Upper lobe of right lung (tissue), 1 donor: ENCODE data around the gene RAB18. TPM values are rescaled to one million over a fixed set of nuclear protein-coding genes. Genes with fewer than 3 reads are reported as not detected.
"Not testable (repeated sequence)": the region's sequence is repeated elsewhere in the genome, so short reads cannot be mapped to it uniquely, and the experiment has no call there.

Experiments used
- ATAC-seq: fragments of 200-7000 bp; cut with Tn5 transposase; one replicate; pipeline ENCODE4 v1.9.1; 2020; ENCODE audit warnings: mild to moderate bottlenecking, moderate library complexity
- DNase-seq: peaks from one replicate; pipeline ENCODE4 v3.0.0-alpha.2; 2020
- H3K27ac ChIP-seq: fragments of 200-600 bp; one replicate; pipeline ENCODE4 v1.8.0; 2022
- H3K27me3 ChIP-seq: fragments of 200-600 bp; one replicate; pipeline ENCODE4 v1.8.0; 2022; ENCODE audit warnings: mild to moderate bottlenecking
- H3K36me3 ChIP-seq: fragments of 200-600 bp; one replicate; pipeline ENCODE4 v1.8.0; 2022
- H3K4me1 ChIP-seq: fragments of 200-600 bp; one replicate; pipeline ENCODE4 v1.8.0; 2022
- H3K4me3 ChIP-seq: fragments of 200-600 bp; one replicate; pipeline ENCODE4 v1.8.0; 2022; ENCODE audit warnings: mild to moderate bottlenecking
- H3K9me3 ChIP-seq: fragments of 200-600 bp; one replicate; pipeline ENCODE4 v1.8.0; 2022
- CTCF ChIP-seq: fragments of 200-600 bp; IDR thresholded peaks from one replicate; pipeline ENCODE4 v1.8.0; 2022; ENCODE audit warnings: antibody characterized with exemption
- intact Hi-C: fragments of 100-400 bp; cut with DNase I; formaldehyde crosslinking; loops from one replicate; pipeline ENCODE4 v1.11.0; 2022
- total RNA-seq: library from RNA; stranded (reverse); fragmentation: NEBNext Ultra II Directional; extraction: Animal tissue kit (Norgen Biotek cat#: 25700); gene quantifications from one replicate; pipeline ENCODE4 v1.2.1, GENCODE V29; 2021
- donor health status: DM: no; HTN: yes; CAD: no; lungs with severe emphysema.

RAB18 gene
- total RNA-seq, 1 donor from 2014 or later: 89.2 TPM

GRCh38 chr10:27463961-27464360, 40.1 kb upstream of the RAB18 start:
- no peak overlapping the region for H3K4me3 ChIP-seq
- DNase-seq (no peak), ATAC-seq (no peak)
- no peaks in the 10 kb centered on the region for H3K9me3 ChIP-seq
- H3K27ac ChIP-seq: no peak overlapping the region
- H3K36me3 ChIP-seq: no peaks in the 10 kb centered on the region
- TF ChIP-seq CTCF: no peak
- intact Hi-C loops: no loop called here
- H3K4me1 ChIP-seq: no peaks in the 10 kb centered on the region
- H3K27me3 ChIP-seq: no peaks in the 10 kb centered on the region

- intact Hi-C loops: no loop called here
- Histone ChIP-seq H3K4me1 (no peaks in the 10 kb centered on the region), H3K36me3 (no peaks in the 10 kb centered on the region), H3K4me3 (no peak overlapping the region), H3K27ac (no peak overlapping the region), H3K27me3 (no peaks in the 10 kb centered on the region), H3K9me3 (no peaks in the 10 kb centered on the region)
- DNase-seq (no peak), ATAC-seq (no peak)
- no peak for TF ChIP-seq CTCF
Measured at GRCh38 chr10:27464993-27465392, 39.1 kb upstream of the RAB18 start.

GRCh38 chr10:27465596-27465995, 38.5 kb upstream of the RAB18 start:
- DNase-seq, H3K36me3 ChIP-seq, intact Hi-C loops, H3K4me1 ChIP-seq, H3K27me3 ChIP-seq, H3K9me3 ChIP-seq, H3K27ac ChIP-seq, H3K4me3 ChIP-seq, ATAC-seq: not testable (repeated sequence)

GRCh38 chr10:27470885-27471284, 33.2 kb upstream of the RAB18 start:
- intact Hi-C loops: no loop called here
- no peak for TF ChIP-seq CTCF
- no peak for ATAC-seq

GRCh38 chr10:27474741-27475140, 29.4 kb upstream of the RAB18 start:
- H3K27me3 ChIP-seq: no peaks in the 10 kb centered on the region
- intact Hi-C loops: no loop called here
- no peak overlapping the region for H3K4me3 ChIP-seq
- H3K9me3 ChIP-seq: no peaks in the 10 kb centered on the region
- H3K4me1 ChIP-seq: no peaks in the 10 kb centered on the region
- no peaks in the 10 kb centered on the region for H3K36me3 ChIP-seq
- DNase-seq: no peak
- no peak for ATAC-seq
- TF ChIP-seq CTCF: no peak
- no peak overlapping the region for H3K27ac ChIP-seq

More at GRCh38 chr10:27470885-27471284, 33.2 kb upstream of the RAB18 start:
- Histone ChIP-seq H3K27me3 (no peaks in the 10 kb centered on the region), H3K4me3 (no peak overlapping the region), H3K36me3 (no peaks in the 10 kb centered on the region), H3K9me3 (no peaks in the 10 kb centered on the region), H3K4me1 (no peaks in the 10 kb centered on the region), H3K27ac (no peak overlapping the region)
- DNase-seq: no peak

- intact Hi-C loops: no loop called here
- H3K9me3 ChIP-seq: no peaks in the 10 kb centered on the region
- DNase-seq (no peak), ATAC-seq (no peak)
- H3K36me3 ChIP-seq: no peaks in the 10 kb centered on the region
- no peaks in the 10 kb centered on the region for H3K27me3 ChIP-seq
- no peak overlapping the region for H3K4me3 ChIP-seq
- no peak overlapping the region for H3K27ac ChIP-seq
- no peak for TF ChIP-seq CTCF
- H3K4me1 ChIP-seq: no peaks in the 10 kb centered on the region
Measured at GRCh38 chr10:27479016-27479415, 25.1 kb upstream of the RAB18 start.
